NT2/D1 (cell line): ENCODE measurements around the gene PPID.

ENCODE experiments used
- DNase-seq: peaks from one replicate; pipeline ENCODE4 v3.0.0-alpha.2; 2011; ENCODE audit warnings: low read depth, low spot score
- H3K27me3 ChIP-seq: 2 replicates; pipeline ENCODE4 v1.6.0; 2011; ENCODE audit warnings: mild to moderate bottlenecking; ENCODE audit not compliant: insufficient read length, insufficient read depth
- H3K36me3 ChIP-seq: 2 replicates; pipeline ENCODE4 v1.6.1; 2011; ENCODE audit warnings: mild to moderate bottlenecking, low read length, mixed read lengths; ENCODE audit not compliant: insufficient read depth, insufficient read length
- H3K4me1 ChIP-seq: 2 replicates; pipeline ENCODE4 v1.5.1; 2011; ENCODE audit not compliant: insufficient read depth, insufficient read length
- H3K4me3 ChIP-seq: 2 replicates; pipeline ENCODE4 v1.5.1; 2011; ENCODE audit warnings: low read depth; ENCODE audit not compliant: insufficient read length
- H3K9ac ChIP-seq: 2 replicates; pipeline ENCODE4 v1.6.0; 2011; ENCODE audit warnings: low read depth; ENCODE audit not compliant: insufficient read length
- H3K9me3 ChIP-seq: 2 replicates; pipeline ENCODE4 v1.5.1; 2011; ENCODE audit warnings: mild to moderate bottlenecking, low read length; ENCODE audit not compliant: insufficient read depth
- SUZ12 ChIP-seq: IDR thresholded peaks from 2 replicates; pipeline ENCODE4 v1.6.1; 2011; ENCODE audit not compliant: insufficient read length, insufficient read depth; ENCODE audit errors: extremely low read depth
- YY1 ChIP-seq: IDR thresholded peaks from 2 replicates; pipeline ENCODE4 v1.6.1; 2011; ENCODE audit not compliant: insufficient read length, insufficient read depth
- ZNF274 ChIP-seq: IDR thresholded peaks from 2 replicates; pipeline ENCODE4 v1.6.1; 2011; ENCODE audit warnings: mild to moderate bottlenecking, low read depth, low read length

Gene PPID

GRCh38 chr4:158678767-158679166, 44.4 kb downstream of the PPID start:
- Histone ChIP-seq H3K9me3 (no peaks in the 10 kb centered on the region), H3K27me3 (no peaks in the 10 kb centered on the region), H3K36me3 (no peaks in the 10 kb centered on the region), H3K9ac (no peak overlapping the region), H3K4me1 (no peaks in the 10 kb centered on the region), H3K4me3 (no peak overlapping the region)
- no peak for TF ChIP-seq SUZ12
- TF ChIP-seq ZNF274 = no peak
- DNase-seq = no peak

DNA sequence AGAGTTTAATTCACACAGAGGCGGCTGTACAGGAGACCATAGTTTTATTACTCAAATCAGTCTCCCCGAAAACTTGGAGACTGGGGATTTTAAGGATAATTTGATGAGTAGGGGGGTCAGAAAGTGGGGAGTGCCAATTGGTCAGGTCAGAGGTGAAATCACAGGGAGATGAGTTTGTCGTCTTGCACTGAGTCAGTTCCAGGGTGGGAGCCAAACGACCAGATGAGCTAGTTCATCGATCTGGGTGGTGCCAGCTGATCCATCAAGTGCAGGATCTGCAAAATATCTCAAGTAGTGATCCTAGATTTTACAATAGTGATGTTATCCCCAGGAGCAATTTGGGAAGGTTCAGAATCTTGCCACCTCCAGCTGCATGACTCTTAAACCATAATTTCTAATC, 47.1 kb downstream of the PPID start:
- Histone ChIP-seq H3K4me3 (no peak overlapping the region), H3K9ac (no peak overlapping the region), H3K4me1 (no peaks in the 10 kb centered on the region), H3K9me3 (no peaks in the 10 kb centered on the region), H3K36me3 (no peaks in the 10 kb centered on the region), H3K27me3 (no peaks in the 10 kb centered on the region)
- no peak for DNase-seq
- TF ChIP-seq ZNF274 = no peak
- TF ChIP-seq SUZ12 = no peak
- TF ChIP-seq YY1 = no peak

- H3K4me3 ChIP-seq = no peak overlapping the region
- no peak for TF ChIP-seq ZNF274
- TF ChIP-seq YY1 = no peak
- TF ChIP-seq SUZ12 = no peak
- H3K27me3 ChIP-seq = no peaks in the 10 kb centered on the region
- peaks cover 7% of the 10 kb centered on the region for H3K36me3 ChIP-seq
- no peaks in the 10 kb centered on the region for H3K9me3 ChIP-seq
- no peak for DNase-seq
- H3K9ac ChIP-seq = no peak overlapping the region
- no peaks in the 10 kb centered on the region for H3K4me1 ChIP-seq
Measured at GRCh38 chr4:158673633-158674032, 49.6 kb downstream of the PPID start.

GRCh38 chr4:158671915-158672806, 51.0 kb downstream of the PPID start, which contains the start of gene ETFDH:
Gene ETFDH (plus strand): TSS chr4:158672296. CDS start chr4:158672457, 161 bp downstream.
- Histone ChIP-seq H3K4me3 (peak within 1 kb of the TSS; percentile 81), H3K9me3 (no peaks in the 10 kb centered on the region), H3K4me1 (no peaks in the 10 kb centered on the region), H3K36me3 (peaks cover 7% of the 10 kb centered on the region), H3K9ac (peak within 1 kb of the TSS; percentile 86), H3K27me3 (no peaks in the 10 kb centered on the region)
- no peak for TF ChIP-seq SUZ12
- no peak for TF ChIP-seq YY1
- DNase-seq = peak; percentile 90

GRCh38 chr4:158671665-158671914, 51.6 kb downstream of the PPID start, which contains the start of gene C4orf46:
Gene C4orf46 (minus strand): TSS chr4:158671887. CDS start chr4:158671801, 86 bp downstream.
- Histone ChIP-seq H3K36me3 (peaks cover 7% of the 10 kb centered on the region), H3K9me3 (no peaks in the 10 kb centered on the region), H3K4me1 (no peaks in the 10 kb centered on the region), H3K4me3 (peak within 1 kb of the TSS; percentile 81), H3K9ac (peak within 1 kb of the TSS; percentile 86), H3K27me3 (no peaks in the 10 kb centered on the region)
- DNase-seq = no peak
- TF ChIP-seq YY1 (no peak), ZNF274 (no peak), SUZ12 (no peak)

DNA sequence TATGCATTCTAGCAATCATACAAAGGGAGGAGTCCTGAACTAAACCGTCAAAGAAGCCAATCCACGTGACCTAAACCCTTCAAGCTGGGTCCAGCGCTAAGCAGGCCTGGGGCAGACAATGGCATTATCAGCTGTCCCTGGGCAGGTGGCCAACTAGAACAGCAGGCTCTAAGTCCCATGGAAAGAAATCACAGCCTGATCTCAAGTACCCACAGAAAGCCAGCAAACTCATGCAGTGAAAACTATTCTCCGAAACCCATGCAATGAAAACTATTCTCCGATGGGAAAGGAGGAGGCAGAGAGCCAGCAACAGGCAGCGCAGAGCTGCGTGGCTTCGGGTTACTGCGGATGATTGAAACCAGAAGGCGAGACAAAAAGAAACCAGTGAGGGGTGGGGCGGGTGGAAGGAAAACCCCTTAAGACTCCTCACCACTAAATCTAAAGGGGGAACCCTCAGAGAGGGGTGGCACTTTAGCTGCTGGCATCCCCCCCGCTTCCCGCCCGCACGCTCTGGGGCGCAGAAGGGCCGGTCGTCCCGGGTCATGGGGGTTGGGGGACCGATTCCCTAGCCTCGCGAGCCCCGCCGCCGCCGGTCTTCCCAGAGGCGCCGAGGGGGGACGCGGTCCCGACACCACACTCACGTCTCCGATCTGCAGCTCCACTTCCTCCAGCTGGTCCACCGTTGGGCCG, 52.1 kb downstream of the PPID start:
- no peaks in the 10 kb centered on the region for H3K9me3 ChIP-seq
- peaks cover 7% of the 10 kb centered on the region for H3K36me3 ChIP-seq
- no peak for DNase-seq
- TF ChIP-seq YY1 (no peak), ZNF274 (no peak), SUZ12 (no peak)
- no peaks in the 10 kb centered on the region for H3K4me1 ChIP-seq
- no peaks in the 10 kb centered on the region for H3K27me3 ChIP-seq
- peak overlapping the region; percentile 86 for H3K9ac ChIP-seq
- H3K4me3 ChIP-seq = peak overlapping the region; percentile 81

GRCh38 chr4:158669310-158669709, 53.9 kb downstream of the PPID start:
- no peak overlapping the region for H3K4me3 ChIP-seq
- H3K9me3 ChIP-seq = no peaks in the 10 kb centered on the region; the same call in 1 of the 2 replicates
- no peaks in the 10 kb centered on the region for H3K27me3 ChIP-seq
- no peaks in the 10 kb centered on the region for H3K4me1 ChIP-seq
- peaks cover 7% of the 10 kb centered on the region for H3K36me3 ChIP-seq
- DNase-seq = no peak
- no peak overlapping the region for H3K9ac ChIP-seq
- no peak for TF ChIP-seq YY1
- TF ChIP-seq ZNF274 = no peak
- no peak for TF ChIP-seq SUZ12
